Uterus (tissue), 2 donors: ENCODE data around the gene ARHGAP42.

ENCODE experiments used
- POLR2A ChIP-seq, 2 donors: fragments of 450-650 bp; IDR thresholded peaks; one replicate each; pipeline ENCODE4 v1.6.1; 2016; ENCODE audit warnings: antibody characterized with exemption in 2 of 2, mild to moderate bottlenecking in 1 of 2, moderate library complexity in 1 of 2
- TF ChIP-seq, protein P1 (sequence below), 4 experiments: fragments of 200-600 bp in 2 of 4; fragments of 450-650 bp in 2 of 4; sonication (generic) in 2 of 4; IDR thresholded peaks; one replicate each; pipeline ENCODE4 v1.5.1; 2016 to 2019; ENCODE audit warnings: antibody characterized with exemption in 4 of 4, mild to moderate bottlenecking in 2 of 4, moderate library complexity in 1 of 4

DNA sequence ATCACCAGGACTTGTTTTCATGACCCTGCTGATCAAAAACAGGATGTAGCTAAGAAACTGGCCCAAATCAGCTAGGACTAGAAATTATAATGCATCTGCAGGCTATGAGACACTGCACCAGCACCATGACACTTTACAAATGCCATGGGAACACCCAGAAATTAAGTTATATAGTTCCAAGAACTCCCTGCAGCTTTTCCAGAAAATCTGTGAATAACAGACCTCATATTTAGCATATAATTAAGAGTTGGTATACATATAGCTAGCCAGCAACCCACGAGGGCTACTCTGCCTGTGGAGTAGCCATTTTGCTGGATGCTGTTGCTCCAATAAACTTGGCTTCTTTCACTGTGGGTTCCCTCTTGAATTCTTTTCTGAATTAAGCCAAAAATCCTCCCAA lies 341.6 kb downstream of the ARHGAP42 start:
- TF ChIP-seq, protein P1, sequence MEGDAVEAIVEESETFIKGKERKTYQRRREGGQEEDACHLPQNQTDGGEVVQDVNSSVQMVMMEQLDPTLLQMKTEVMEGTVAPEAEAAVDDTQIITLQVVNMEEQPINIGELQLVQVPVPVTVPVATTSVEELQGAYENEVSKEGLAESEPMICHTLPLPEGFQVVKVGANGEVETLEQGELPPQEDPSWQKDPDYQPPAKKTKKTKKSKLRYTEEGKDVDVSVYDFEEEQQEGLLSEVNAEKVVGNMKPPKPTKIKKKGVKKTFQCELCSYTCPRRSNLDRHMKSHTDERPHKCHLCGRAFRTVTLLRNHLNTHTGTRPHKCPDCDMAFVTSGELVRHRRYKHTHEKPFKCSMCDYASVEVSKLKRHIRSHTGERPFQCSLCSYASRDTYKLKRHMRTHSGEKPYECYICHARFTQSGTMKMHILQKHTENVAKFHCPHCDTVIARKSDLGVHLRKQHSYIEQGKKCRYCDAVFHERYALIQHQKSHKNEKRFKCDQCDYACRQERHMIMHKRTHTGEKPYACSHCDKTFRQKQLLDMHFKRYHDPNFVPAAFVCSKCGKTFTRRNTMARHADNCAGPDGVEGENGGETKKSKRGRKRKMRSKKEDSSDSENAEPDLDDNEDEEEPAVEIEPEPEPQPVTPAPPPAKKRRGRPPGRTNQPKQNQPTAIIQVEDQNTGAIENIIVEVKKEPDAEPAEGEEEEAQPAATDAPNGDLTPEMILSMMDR (IDR thresholded peaks at IDR 0.05): no peak
- no peak for TF ChIP-seq POLR2A (IDR thresholded peaks at IDR 0.05)
